Fibroblast of the aortic adventitia (primary cell): ENCODE data around the gene DEPDC5. TPM values are rescaled to one million over a fixed set of nuclear protein-coding genes. Genes with fewer than 3 reads are reported as not detected.

Source experiments
- DNase-seq: peaks from one replicate; pipeline ENCODE4 v3.0.0-alpha.2; 2010; ENCODE audit warnings: low read depth
- H3K4me3 ChIP-seq: 2 replicates; pipeline ENCODE4 v1.5.1; 2011; ENCODE audit warnings: low read depth, mild to moderate bottlenecking, control low read depth, low read length, moderate library complexity
- total RNA-seq: library from RNA; depleted of rRNA; stranded (reverse); fragments of >200 nt; gene quantifications from 2 replicates; pipeline ENCODE4 v1.2.3, GENCODE V29; 2012; ENCODE audit warnings: low replicate concordance
- TF ChIP-seq, protein P1 (sequence below): IDR thresholded peaks from 2 replicates; pipeline ENCODE4 v1.5.1; 2011; ENCODE audit warnings: mild to moderate bottlenecking, low read length, control low read depth, inconsistent platforms; ENCODE audit not compliant: insufficient read depth

The DEPDC5 gene
- total RNA-seq, 1 donor = 17.7 TPM

GRCh38 chr22:31906086-31906485, 152.3 kb downstream of the DEPDC5 start:
- TF ChIP-seq, protein P1, sequence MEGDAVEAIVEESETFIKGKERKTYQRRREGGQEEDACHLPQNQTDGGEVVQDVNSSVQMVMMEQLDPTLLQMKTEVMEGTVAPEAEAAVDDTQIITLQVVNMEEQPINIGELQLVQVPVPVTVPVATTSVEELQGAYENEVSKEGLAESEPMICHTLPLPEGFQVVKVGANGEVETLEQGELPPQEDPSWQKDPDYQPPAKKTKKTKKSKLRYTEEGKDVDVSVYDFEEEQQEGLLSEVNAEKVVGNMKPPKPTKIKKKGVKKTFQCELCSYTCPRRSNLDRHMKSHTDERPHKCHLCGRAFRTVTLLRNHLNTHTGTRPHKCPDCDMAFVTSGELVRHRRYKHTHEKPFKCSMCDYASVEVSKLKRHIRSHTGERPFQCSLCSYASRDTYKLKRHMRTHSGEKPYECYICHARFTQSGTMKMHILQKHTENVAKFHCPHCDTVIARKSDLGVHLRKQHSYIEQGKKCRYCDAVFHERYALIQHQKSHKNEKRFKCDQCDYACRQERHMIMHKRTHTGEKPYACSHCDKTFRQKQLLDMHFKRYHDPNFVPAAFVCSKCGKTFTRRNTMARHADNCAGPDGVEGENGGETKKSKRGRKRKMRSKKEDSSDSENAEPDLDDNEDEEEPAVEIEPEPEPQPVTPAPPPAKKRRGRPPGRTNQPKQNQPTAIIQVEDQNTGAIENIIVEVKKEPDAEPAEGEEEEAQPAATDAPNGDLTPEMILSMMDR = no peak
- DNase-seq = no peak

DNA sequence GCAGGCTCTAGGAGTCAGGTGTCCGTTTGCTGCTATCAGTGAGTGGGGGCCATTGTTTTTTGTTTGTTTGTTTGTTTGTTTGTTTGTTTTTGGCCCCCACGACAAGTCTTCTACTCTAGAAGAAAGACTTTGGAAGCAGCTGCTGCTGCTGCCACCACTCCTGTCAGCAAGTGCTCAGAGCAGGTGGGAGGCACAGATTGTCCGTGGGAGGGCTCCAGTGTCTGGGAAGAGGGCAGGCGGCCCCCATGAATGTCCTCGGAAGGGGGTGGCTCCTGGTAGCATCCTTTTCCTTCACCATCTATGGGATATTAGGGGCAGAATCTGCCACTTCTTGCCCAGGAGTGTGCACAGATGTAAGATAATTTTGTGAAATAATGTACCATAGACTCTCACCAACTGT, 152.8 kb downstream of the DEPDC5 start:
- TF ChIP-seq, protein P1 = no peak
- H3K4me3 ChIP-seq = no peak overlapping the region
- DNase-seq = no peak

More at GRCh38 chr22:31906086-31906485, 152.3 kb downstream of the DEPDC5 start:
- H3K4me3 ChIP-seq = no peak overlapping the region

DNA sequence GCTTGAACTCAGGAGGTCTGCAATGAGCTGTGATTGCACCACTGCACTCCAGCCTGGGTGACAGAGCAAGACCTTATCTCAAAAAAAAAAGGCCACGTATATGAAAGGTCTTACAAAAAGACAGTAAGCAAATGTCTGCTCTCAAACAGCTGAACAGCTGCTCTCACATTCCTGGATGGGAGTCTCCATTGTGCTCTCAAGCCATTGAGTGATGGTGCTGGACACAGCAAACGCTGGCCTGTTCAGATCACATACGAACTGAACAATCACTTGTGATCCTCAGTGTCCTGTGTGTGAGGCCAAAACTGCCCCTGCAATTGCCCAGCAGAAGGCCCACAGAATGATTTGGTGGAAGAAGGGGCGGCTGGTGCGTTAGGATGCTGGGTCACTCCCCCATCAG, 156.2 kb downstream of the DEPDC5 start:
- H3K4me3 ChIP-seq = no peak overlapping the region
- DNase-seq = no peak
- TF ChIP-seq, protein P1 = no peak

DNA sequence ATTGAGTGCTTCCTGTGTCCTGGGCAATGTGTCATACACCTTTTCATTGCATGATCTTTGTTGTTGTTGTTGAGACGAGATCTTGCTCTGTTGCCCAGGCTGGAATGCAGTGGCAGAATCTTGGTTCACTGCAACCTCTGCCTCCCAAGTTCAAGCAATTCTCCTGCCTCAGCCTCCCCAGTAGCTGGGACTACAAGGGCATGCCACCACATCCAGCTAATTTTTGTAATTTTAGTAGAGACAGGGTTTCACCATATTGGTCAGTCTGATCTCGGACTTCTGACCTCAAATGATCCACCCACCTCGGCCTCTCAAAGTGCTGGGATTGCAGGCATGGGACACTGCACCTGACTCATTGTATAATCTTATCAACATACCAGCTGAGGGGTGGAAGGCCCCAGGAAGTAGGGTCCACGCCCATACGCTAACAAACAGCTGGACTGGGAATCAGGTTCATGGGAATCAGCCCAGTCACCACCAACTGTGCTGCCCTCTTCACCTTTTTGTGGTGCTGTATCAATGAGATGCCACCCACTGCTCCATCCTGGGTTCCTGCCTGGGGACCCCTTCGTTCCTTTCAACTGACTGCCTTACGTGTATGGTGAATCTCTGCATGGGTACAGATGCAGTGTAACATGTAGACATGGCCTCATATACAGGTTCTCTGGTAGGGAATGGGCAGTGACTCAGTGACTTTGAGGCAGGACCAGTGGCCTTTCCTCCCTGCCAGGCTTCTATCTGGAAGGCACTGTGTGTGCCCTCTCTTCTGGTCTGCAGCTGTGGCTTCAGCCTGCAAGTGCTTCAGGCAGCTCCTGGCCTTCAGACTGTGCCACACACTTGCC, 158.0 kb downstream of the DEPDC5 start:
- DNase-seq = peak; percentile 22
- H3K4me3 ChIP-seq = no peak overlapping the region
- TF ChIP-seq, protein P1 = no peak

DNA sequence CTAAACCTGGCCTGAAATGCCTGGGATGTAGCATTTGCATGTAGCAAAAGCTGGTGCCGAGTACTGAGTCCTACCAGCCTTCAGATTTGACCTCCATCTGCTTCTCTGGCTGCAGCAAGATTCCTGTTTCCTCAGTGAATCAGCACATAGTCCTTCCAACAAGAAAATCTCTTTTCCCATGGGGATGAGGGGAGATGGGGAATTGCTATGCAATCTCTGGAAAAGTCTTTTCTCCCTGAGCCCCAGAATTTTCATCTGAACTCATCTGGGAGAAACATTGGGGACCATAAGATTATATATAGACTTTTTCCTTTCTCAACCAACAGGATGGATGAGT, 158.6 kb downstream of the DEPDC5 start:
- DNase-seq = peak; percentile 69
- no peak overlapping the region for H3K4me3 ChIP-seq
- TF ChIP-seq, protein P1 = no peak

DNA sequence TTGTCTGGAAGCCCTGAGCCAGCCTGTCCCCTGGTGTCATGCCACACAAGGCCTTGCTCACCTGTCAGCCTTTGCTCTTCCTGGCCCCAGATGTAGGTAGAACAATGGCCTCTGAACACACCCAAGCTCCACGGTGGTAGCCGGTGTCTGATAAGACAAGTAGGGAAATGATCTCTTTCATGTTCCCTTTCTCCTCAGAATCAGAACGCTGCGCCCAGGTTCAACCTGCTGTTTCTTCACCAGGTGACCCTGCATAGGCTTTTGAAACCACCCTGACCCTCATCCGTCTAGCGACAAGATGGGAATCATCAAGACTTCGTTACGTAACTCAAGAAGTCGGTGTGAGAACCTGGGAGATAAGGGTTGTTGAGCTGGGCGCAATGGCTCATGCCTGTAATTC, 161.8 kb downstream of the DEPDC5 start:
- TF ChIP-seq, protein P1 = no peak
- no peak for DNase-seq
- no peak overlapping the region for H3K4me3 ChIP-seq
